CD14-positive monocyte (primary cell): Measurements from ENCODE around the gene ZNF606. TPM values are rescaled to one million over a fixed set of nuclear protein-coding genes. Genes with fewer than 3 reads are reported as not detected.

Source experiments
- DNase-seq, 3 donors: peaks; one replicate each; pipeline ENCODE4 v3.0.0-alpha.2; 2011 to 2022
- H2AFZ ChIP-seq: 2 replicates; pipeline ENCODE4 v1.6.0; 2012; ENCODE audit warnings: mild to moderate bottlenecking, low read depth, low read length, inconsistent platforms; ENCODE audit not compliant: insufficient read depth, poor library complexity, severe bottlenecking
- H3K27ac ChIP-seq, 2 donors: 1 replicate in 1 of 2; 2 replicates in 1 of 2; pipeline ENCODE4 v1.5.1; 2012 to 2013; ENCODE audit warnings: low read length in 2 of 2, control low read depth in 1 of 2, inconsistent platforms in 1 of 2, low read depth in 1 of 2, mild to moderate bottlenecking in 1 of 2
- H3K27me3 ChIP-seq, 2 donors: one replicate each; pipeline versions ENCODE4 v1.6.0 to v1.6.1; 2011 to 2013; ENCODE audit warnings: low read length in 2 of 2; ENCODE audit not compliant: control insufficient read depth in 2 of 2, insufficient read depth in 2 of 2
- H3K36me3 ChIP-seq, 2 donors: replicated peaks in 1 of 2; 1 replicate in 1 of 2; 2 replicates in 1 of 2; pipeline versions ENCODE4 v1.5.1 to v1.6.1; 2012 to 2013; ENCODE audit warnings: low read length in 2 of 2, control low read depth in 1 of 2, inconsistent platforms in 1 of 2, mild to moderate bottlenecking in 1 of 2; ENCODE audit not compliant: insufficient read depth in 2 of 2, control insufficient read depth in 1 of 2
- H3K4me1 ChIP-seq, 2 donors: 1 replicate in 1 of 2; 2 replicates in 1 of 2; pipeline versions ENCODE4 v1.5.1 to v1.6.1; 2012 to 2013; ENCODE audit warnings: low read length in 2 of 2, control low read depth in 1 of 2, inconsistent platforms in 1 of 2, mild to moderate bottlenecking in 1 of 2, moderate library complexity in 1 of 2; ENCODE audit not compliant: insufficient read depth in 2 of 2, control insufficient read depth in 1 of 2
- H3K4me2 ChIP-seq: replicated peaks from 2 replicates; pipeline ENCODE3; 2012; ENCODE audit warnings: low read length, moderate library complexity, mild to moderate bottlenecking; ENCODE audit not compliant: poor library complexity, severe bottlenecking; ENCODE audit errors: extremely low read depth
- H3K4me3 ChIP-seq, 3 experiments: fragments of 200-600 bp in 1 of 3; sonication (generic) in 1 of 3; replicated peaks in 1 of 3; 1 replicate in 2 of 3; 2 replicates in 1 of 3; pipeline ENCODE4 v1.5.1; 2011 to 2013; ENCODE audit warnings: low read length in 3 of 3, mild to moderate bottlenecking in 3 of 3, control low read depth in 2 of 3, low read depth in 2 of 3, inconsistent platforms in 1 of 3, moderate library complexity in 1 of 3
- H3K79me2 ChIP-seq: 2 replicates; pipeline ENCODE4 v1.6.0; 2012; ENCODE audit warnings: mild to moderate bottlenecking, control low read depth, inconsistent platforms, low read length, moderate library complexity; ENCODE audit not compliant: insufficient read depth
- H3K9ac ChIP-seq: 2 replicates; pipeline ENCODE4 v1.6.0; 2017; ENCODE audit warnings: low read length, mild to moderate bottlenecking; ENCODE audit not compliant: insufficient read depth, poor library complexity, severe bottlenecking
- H3K9me3 ChIP-seq, 2 donors: replicated peaks in 1 of 2; 1 replicate in 1 of 2; 2 replicates in 1 of 2; pipeline versions ENCODE4 v1.5.1 to v1.6.1; 2012 to 2013; ENCODE audit warnings: low read length in 2 of 2, control low read depth in 1 of 2; ENCODE audit not compliant: control insufficient read depth in 1 of 2, insufficient read depth in 1 of 2
- H4K20me1 ChIP-seq: 2 replicates; pipeline ENCODE4 v1.6.0; 2012; ENCODE audit warnings: mild to moderate bottlenecking, low read length, control low read depth, moderate library complexity; ENCODE audit not compliant: insufficient read depth
- H3K27ac Mint-ChIP-seq, 7 donors: one replicate each; pipeline ENCODE4 v1.8.0; 2020; ENCODE audit warnings: mild to moderate bottlenecking in 7 of 7, mixed read lengths in 7 of 7, moderate library complexity in 6 of 7, inconsistent platforms in 2 of 7
- H3K27me3 Mint-ChIP-seq, 3 donors: one replicate each; pipeline ENCODE4 v1.8.0; 2021 to 2022; ENCODE audit warnings: low read depth in 3 of 3, mild to moderate bottlenecking in 3 of 3, mixed read lengths in 3 of 3, moderate library complexity in 3 of 3, inconsistent platforms in 1 of 3
- H3K36me3 Mint-ChIP-seq, 2 donors: one replicate each; pipeline ENCODE4 v1.8.0; 2020; ENCODE audit warnings: mixed read lengths in 2 of 2, inconsistent platforms in 1 of 2, mild to moderate bottlenecking in 1 of 2
- H3K4me1 Mint-ChIP-seq: one replicate; pipeline ENCODE4 v1.8.0; 2020; ENCODE audit warnings: mild to moderate bottlenecking, mixed read lengths
- H3K4me3 Mint-ChIP-seq, 2 donors: one replicate each; pipeline ENCODE4 v1.8.0; 2020; ENCODE audit warnings: mild to moderate bottlenecking in 2 of 2, mixed read lengths in 2 of 2, moderate library complexity in 1 of 2
- H3K9me3 Mint-ChIP-seq, 7 donors: one replicate each; pipeline ENCODE4 v1.8.0; 2020 to 2022; ENCODE audit warnings: mixed read lengths in 7 of 7, mild to moderate bottlenecking in 6 of 7, moderate library complexity in 6 of 7, inconsistent platforms in 2 of 7
- CTCF ChIP-seq: fragments of 200-600 bp; IDR thresholded peaks from one replicate; pipeline ENCODE4 v1.8.0; 2022; ENCODE audit warnings: antibody characterized with exemption, mild to moderate bottlenecking
- WGBS: methylation state at CpG from one replicate; pipeline ENCODE4 v1.1.5; 2013; ENCODE audit warnings: missing lambda C conversion rate; ENCODE audit not compliant: insufficient coverage; 5-methylcytosine and 5-hydroxymethylcytosine counted together
- intact Hi-C, 2 donors: fragments of 100-400 bp; cut with micrococcal nuclease; formaldehyde crosslinking; loops; one replicate each; pipeline versions ENCODE4 v1.15.0 to v1.15.1; 2023
- polyA plus RNA-seq, 3 donors: library from polyadenylated mRNA; depleted of rRNA in 1 of 3; unstranded in 2 of 3; stranded (reverse) in 1 of 3; fragments of 300-500 nt in 2 of 3; fragments of >200 nt in 1 of 3; fragmentation: Illumina TruSeq in 2 of 3; gene quantifications; 1 replicate in 2 of 3; 2 replicates in 1 of 3; pipeline ENCODE4 v1.2.3, GENCODE V29; 2012 to 2021

ZNF606 gene
- polyA plus RNA-seq, 3 donors = 0.87 to 1.7 (median 1.2) TPM

DNA sequence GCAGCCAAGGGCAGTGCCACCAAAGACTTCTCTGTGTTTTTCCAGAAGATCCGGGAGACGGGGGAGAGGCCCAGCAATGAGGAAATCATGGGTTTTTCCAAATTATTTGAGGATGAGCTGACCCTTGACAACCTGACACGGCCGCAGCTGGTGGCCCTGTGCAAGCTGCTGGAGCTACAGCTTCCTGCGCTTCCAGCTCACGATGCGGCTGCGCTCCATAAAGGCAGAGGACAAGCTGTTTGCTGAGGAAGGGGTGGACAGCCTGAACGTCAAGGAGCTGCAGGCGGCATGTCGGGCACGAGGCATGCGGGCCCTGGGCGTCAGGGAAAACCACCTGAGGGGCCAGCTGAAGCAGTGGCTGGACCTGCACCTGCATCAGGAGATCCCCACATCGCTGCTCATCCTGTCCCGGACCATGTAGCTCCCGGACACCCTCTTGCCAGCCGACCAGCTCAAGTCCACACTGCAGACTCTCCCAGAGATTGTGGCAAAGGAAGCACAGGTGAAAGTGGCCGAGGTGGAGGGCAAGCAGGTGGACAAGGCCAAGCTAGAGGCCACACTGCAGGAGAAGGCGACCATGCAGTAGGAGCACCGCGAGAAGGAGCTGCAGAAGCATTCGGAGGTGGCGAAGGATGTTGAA, 42.9 kb upstream of the ZNF606 start:
- no peak overlapping the region for H3K4me3 ChIP-seq
- H2AFZ ChIP-seq = no peak overlapping the region
- H3K36me3 ChIP-seq = no peaks in the 10 kb centered on the region
- no peaks in the 10 kb centered on the region for H3K79me2 ChIP-seq
- H3K4me2 ChIP-seq = no peak overlapping the region
- Mint-ChIP-seq H3K4me3 (no peak overlapping the region), H3K9me3 (peaks cover 75 to 100% (median 95%) of the 10 kb centered on the region in 7 donors), H3K36me3 (no peaks in the 10 kb centered on the region), H3K27me3 (peaks cover 1 to 6% (median 1%) of the 10 kb centered on the region in 3 donors), H3K27ac (no peak overlapping the region), H3K4me1 (no peaks in the 10 kb centered on the region)
- H3K27ac ChIP-seq = no peak overlapping the region
- TF ChIP-seq CTCF = no peak
- no peaks in the 10 kb centered on the region for H3K27me3 ChIP-seq
- intact Hi-C loops = no loop called here
- peaks cover 96 to 97% of the 10 kb centered on the region in 2 donors for H3K9me3 ChIP-seq
- WGBS = 96% methylated on average over 24 of the region's 24 CpGs
- no peaks in the 10 kb centered on the region for H4K20me1 ChIP-seq
- H3K9ac ChIP-seq = no peak overlapping the region
- H3K4me1 ChIP-seq = no peaks in the 10 kb centered on the region
- DNase-seq = no peak

DNA sequence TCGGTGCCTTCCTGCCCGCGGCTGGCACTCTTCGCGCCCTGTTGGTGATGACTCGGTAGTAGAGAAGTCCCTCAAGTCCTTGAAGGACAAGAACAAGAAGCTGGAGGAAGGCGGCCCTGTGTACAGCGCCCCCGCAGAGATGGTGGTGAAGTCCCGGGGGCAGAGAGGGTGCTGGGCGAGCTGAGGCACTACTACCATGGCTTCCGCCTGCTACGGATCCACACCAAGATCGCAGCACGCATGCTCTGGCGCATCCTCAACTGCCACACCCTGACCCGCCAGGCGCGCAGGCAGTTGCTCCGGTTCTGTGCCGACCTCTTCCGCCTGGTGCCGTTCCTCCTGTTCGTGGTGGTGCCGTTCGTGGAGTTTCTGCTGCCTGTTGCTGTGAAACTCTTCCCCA, 42.3 kb upstream of the ZNF606 start:
- Histone ChIP-seq H3K36me3 (no peaks in the 10 kb centered on the region), H3K9me3 (peaks cover 96 to 97% of the 10 kb centered on the region in 2 donors), H3K4me3 (no peak overlapping the region), H4K20me1 (no peaks in the 10 kb centered on the region), H3K27me3 (no peaks in the 10 kb centered on the region), H3K27ac (no peak overlapping the region), H3K4me1 (no peaks in the 10 kb centered on the region), H3K4me2 (no peak overlapping the region), H3K9ac (no peak overlapping the region), H3K79me2 (no peaks in the 10 kb centered on the region), H2AFZ (no peak overlapping the region)
- intact Hi-C loops = no loop called here
- Mint-ChIP-seq H3K27ac (no peak overlapping the region), H3K27me3 (peaks cover 1 to 6% (median 1%) of the 10 kb centered on the region in 3 donors), H3K4me1 (no peaks in the 10 kb centered on the region), H3K9me3 (peaks cover 77 to 100% (median 95%) of the 10 kb centered on the region in 7 donors), H3K4me3 (no peak overlapping the region), H3K36me3 (no peaks in the 10 kb centered on the region)
- no peak for DNase-seq
- WGBS = 93% methylated on average over 24 of the region's 26 CpGs
- TF ChIP-seq CTCF = no peak
